DND-41 (cell line): ENCODE data around the gene NUP188.
A peak's percentile ranks its signal among the peaks of the same experiment; 100 is the strongest.

ENCODE experiments used
- ATAC-seq: fragments of 200-7000 bp; cut with Tn5 transposase; 3 replicates; pipeline ENCODE4 v1.9.1; 2021; ENCODE audit warnings: low read depth; ENCODE audit not compliant: insufficient read depth
- DNase-seq: peaks from one replicate; pipeline ENCODE4 v3.0.0-alpha.2; 2020
- H2AFZ ChIP-seq: 2 replicates; pipeline ENCODE4 v1.6.0; 2012; ENCODE audit warnings: low read depth, low read length
- H3K27ac ChIP-seq: 2 replicates; pipeline ENCODE4 v1.5.1; 2012; ENCODE audit warnings: low read length, inconsistent platforms
- H3K27me3 ChIP-seq: fragments of 200-600 bp; sonication (generic); 2 replicates; pipeline ENCODE4 v1.6.0; 2012; ENCODE audit warnings: low read length, mild to moderate bottlenecking, inconsistent platforms; ENCODE audit not compliant: insufficient read depth, poor library complexity
- H3K36me3 ChIP-seq: 2 replicates; pipeline ENCODE4 v1.5.1; 2012; ENCODE audit warnings: low read length, inconsistent platforms; ENCODE audit not compliant: insufficient read depth
- H3K4me1 ChIP-seq: 2 replicates; pipeline ENCODE4 v1.5.1; 2012; ENCODE audit warnings: mild to moderate bottlenecking, low read length; ENCODE audit not compliant: insufficient read depth
- H3K4me2 ChIP-seq: 2 replicates; pipeline ENCODE4 v1.6.0; 2012; ENCODE audit warnings: mild to moderate bottlenecking, moderate library complexity, low read length, inconsistent platforms; ENCODE audit not compliant: insufficient read depth
- H3K4me3 ChIP-seq, 2 experiments: fragments of 200-600 bp in 1 of 2; shearing (Covaris generic) in 1 of 2; 2 replicates each; pipeline ENCODE4 v1.5.1; 2012 to 2016; ENCODE audit warnings: inconsistent platforms in 2 of 2, low read length in 2 of 2, mild to moderate bottlenecking in 2 of 2, low read depth in 1 of 2, moderate library complexity in 1 of 2
- H3K79me2 ChIP-seq: 2 replicates; pipeline ENCODE4 v1.6.0; 2012; ENCODE audit warnings: low read length, inconsistent platforms; ENCODE audit not compliant: insufficient read depth
- H3K9ac ChIP-seq: 2 replicates; pipeline ENCODE4 v1.6.0; 2012; ENCODE audit warnings: low read depth, mild to moderate bottlenecking, inconsistent platforms, low read length, moderate library complexity
- H3K9me3 ChIP-seq: 2 replicates; pipeline ENCODE4 v1.5.1; 2012; ENCODE audit warnings: low read length, moderate library complexity, mild to moderate bottlenecking, inconsistent platforms; ENCODE audit not compliant: insufficient read depth, severe bottlenecking
- H4K20me1 ChIP-seq: 2 replicates; pipeline ENCODE4 v1.6.0; 2012; ENCODE audit warnings: low read length; ENCODE audit not compliant: insufficient read depth
- EZH2 ChIP-seq: IDR thresholded peaks from 3 replicates; pipeline ENCODE4 v1.6.1; 2012; ENCODE audit warnings: borderline replicate concordance, low read depth, mild to moderate bottlenecking, moderate library complexity, low read length, inconsistent platforms; ENCODE audit not compliant: severe bottlenecking
- TF ChIP-seq, protein P1 (sequence below): IDR thresholded peaks from 2 replicates; pipeline ENCODE4 v1.5.1; 2012; ENCODE audit warnings: borderline replicate concordance, low read length, moderate library complexity, mild to moderate bottlenecking; ENCODE audit not compliant: poor library complexity, severe bottlenecking; ENCODE audit errors: extremely low read depth

The NUP188 gene

DNA sequence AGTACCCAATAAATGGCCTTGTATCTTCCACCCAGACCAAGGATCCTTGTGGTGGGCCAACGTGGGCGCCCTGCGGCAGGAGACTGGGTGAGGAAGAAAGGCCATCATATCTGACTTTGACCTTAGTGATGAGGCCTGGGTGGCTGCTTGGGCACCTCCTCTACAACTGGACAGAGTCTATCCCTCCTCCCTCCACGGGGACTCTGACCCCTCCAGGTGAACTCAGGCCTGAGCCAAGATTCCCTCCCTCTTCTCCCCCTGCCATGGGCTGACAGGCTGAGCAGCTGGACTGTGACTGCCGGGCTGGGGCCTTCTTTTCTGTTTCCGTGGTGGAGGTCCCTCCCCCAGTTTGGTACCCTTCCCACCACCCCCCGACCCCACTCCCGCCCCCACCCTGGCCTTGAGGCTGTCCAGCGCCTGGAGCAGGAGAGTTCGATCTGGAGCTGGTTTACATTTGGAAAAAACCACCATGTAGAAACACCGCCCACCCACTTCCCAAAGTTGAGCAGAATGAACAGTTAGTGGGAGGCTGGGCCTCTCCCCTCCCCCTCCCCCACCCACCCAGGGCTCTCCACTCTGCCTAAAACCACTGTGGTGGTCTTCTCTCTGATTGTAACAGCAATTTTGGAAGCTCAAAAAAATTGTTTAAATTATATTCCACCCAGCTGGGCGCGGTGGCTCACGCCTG lies 28.0 kb upstream of the NUP188 start:
- no peak overlapping the region for H3K27ac ChIP-seq
- H3K4me3 ChIP-seq = no peak overlapping the region
- no peak overlapping the region for H3K4me2 ChIP-seq
- H3K9me3 ChIP-seq = no peaks in the 10 kb centered on the region
- no peak overlapping the region for H2AFZ ChIP-seq
- TF ChIP-seq EZH2 = no peak
- TF ChIP-seq, protein P1, sequence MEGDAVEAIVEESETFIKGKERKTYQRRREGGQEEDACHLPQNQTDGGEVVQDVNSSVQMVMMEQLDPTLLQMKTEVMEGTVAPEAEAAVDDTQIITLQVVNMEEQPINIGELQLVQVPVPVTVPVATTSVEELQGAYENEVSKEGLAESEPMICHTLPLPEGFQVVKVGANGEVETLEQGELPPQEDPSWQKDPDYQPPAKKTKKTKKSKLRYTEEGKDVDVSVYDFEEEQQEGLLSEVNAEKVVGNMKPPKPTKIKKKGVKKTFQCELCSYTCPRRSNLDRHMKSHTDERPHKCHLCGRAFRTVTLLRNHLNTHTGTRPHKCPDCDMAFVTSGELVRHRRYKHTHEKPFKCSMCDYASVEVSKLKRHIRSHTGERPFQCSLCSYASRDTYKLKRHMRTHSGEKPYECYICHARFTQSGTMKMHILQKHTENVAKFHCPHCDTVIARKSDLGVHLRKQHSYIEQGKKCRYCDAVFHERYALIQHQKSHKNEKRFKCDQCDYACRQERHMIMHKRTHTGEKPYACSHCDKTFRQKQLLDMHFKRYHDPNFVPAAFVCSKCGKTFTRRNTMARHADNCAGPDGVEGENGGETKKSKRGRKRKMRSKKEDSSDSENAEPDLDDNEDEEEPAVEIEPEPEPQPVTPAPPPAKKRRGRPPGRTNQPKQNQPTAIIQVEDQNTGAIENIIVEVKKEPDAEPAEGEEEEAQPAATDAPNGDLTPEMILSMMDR = no peak
- no peaks in the 10 kb centered on the region for H3K79me2 ChIP-seq
- DNase-seq (no peak), ATAC-seq (no peak)
- H4K20me1 ChIP-seq = 0 out of 2 replicates have a peak, but pooled peaks cover 2% of the 10 kb centered on the region
- H3K36me3 ChIP-seq = peaks cover 29% of the 10 kb centered on the region
- no peaks in the 10 kb centered on the region for H3K27me3 ChIP-seq
- no peaks in the 10 kb centered on the region for H3K4me1 ChIP-seq
- no peak overlapping the region for H3K9ac ChIP-seq

DNA sequence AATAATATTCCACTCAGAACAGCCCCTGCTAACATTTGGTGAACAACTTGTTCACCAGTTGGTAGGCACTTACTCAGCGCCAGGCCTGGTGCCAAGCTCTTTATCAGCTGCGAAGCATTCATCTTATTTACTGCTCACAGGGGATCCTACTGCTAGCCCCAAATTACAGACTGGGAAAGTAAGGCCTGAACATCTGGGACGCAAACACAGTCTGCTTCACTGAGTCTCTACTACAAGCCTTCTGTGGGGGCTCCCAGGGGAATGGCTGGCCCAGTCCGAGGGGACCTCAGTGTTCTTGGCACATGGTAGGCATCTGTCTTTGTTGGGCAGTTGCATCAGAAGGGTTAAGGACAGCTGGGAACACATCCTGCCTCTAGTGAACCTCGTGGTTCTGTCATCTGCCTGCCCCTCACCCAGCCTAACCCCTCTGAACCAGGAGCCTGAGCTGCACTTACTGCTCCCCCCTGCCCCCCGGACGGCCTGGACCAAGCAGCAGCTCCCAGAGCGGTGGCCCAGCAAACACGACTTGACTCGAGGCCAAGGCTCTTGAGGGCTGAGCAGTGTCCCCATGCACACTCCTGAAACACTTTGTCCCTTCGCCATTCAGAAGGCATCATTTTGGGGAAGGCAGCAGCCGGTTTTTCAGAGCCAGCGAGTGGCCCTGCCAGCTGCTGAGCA lies 27.0 kb upstream of the NUP188 start, which contains the start of gene PHYHD1:
PHYHD1 (plus strand) TSS at position 602 of the 678 bp plus-strand sequence. CDS start 1,342 bp downstream, outside the sequence.
- no peak within 1 kb of the TSS for H3K9ac ChIP-seq
- H3K27ac ChIP-seq = no peak within 1 kb of the TSS; the same call in 1 of the 2 replicates
- H2AFZ ChIP-seq = no peak within 1 kb of the TSS

DNA sequence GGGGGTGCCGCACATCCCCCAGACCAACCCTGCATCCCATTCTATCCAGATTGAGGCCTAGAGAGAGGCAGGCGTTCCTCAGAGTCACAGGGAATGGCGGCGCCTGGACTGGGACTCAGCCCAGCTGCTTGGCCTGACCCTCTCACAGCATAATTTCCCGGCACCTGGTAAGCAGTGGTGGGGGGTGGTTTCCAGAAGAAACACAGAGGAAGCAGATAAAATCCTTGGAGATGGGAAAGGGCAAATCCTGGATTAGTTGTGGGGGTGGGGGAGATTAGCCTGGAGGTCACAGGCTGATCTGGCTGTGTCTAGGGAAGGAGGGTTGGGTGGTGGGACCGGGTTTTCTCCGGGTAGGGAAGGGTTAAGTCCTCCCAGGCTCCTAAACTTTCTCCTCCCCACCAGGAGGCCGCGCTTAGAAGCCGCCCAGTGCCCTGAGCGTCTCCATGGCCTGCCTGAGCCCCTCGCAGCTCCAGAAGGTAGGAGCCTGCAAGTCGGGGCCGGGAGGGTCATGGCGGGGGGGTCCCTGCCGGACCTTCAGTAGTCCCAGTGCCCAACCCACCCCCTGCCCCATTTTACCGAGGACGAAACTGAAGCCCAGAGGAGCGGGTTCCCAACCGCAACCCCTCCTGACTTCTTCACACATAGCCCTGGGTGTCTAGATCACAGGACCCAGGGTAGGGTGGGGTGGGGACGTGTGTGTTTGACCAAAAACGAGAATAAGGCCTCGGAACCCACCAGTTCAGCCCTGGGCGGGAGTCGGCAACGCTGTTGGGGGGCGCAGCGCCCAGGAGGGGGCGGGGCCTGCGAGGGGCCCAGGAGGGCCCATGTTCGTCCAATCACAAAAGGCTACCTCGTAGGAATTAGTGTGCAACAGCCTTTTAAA lies 25.4 kb upstream of the NUP188 start:
- Histone ChIP-seq H3K27ac (no peak overlapping the region), H3K4me2 (no peak overlapping the region), H2AFZ (no peak overlapping the region), H3K79me2 (no peaks in the 10 kb centered on the region), H3K4me3 (no peak overlapping the region), H3K4me1 (no peaks in the 10 kb centered on the region), H3K9me3 (no peaks in the 10 kb centered on the region), H3K27me3 (no peaks in the 10 kb centered on the region), H3K9ac (no peak overlapping the region), H4K20me1 (no peaks in the 10 kb centered on the region), H3K36me3 (peaks cover 11% of the 10 kb centered on the region; the same call in 1 of the 2 replicates)
- TF ChIP-seq EZH2 = no peak
- TF ChIP-seq, protein P1 = no peak
- DNase-seq (no peak), ATAC-seq (no peak)

More for the DNA sequence above, 27.0 kb upstream of the NUP188 start, which contains the start of gene PHYHD1:
- no peaks in the 10 kb centered on the region for H3K27me3 ChIP-seq
- no peaks in the 10 kb centered on the region for H3K4me1 ChIP-seq
- H3K9me3 ChIP-seq = no peaks in the 10 kb centered on the region
- DNase-seq (no peak), ATAC-seq (0 out of 3 replicates have a peak, but pooled peaks have one; percentile 35)
- H3K4me2 ChIP-seq = no peak within 1 kb of the TSS
- H3K79me2 ChIP-seq = no peaks in the 10 kb centered on the region
- peaks cover 25% of the 10 kb centered on the region for H3K36me3 ChIP-seq
- no peak for TF ChIP-seq EZH2
- TF ChIP-seq, protein P1 = no peak
- no peaks in the 10 kb centered on the region for H4K20me1 ChIP-seq
- no peak within 1 kb of the TSS for H3K4me3 ChIP-seq
